HepG2 (cell line): ENCODE results near the gene ISCA2. TPM values are rescaled to one million over a fixed set of nuclear protein-coding genes. Genes with fewer than 3 reads are reported as not detected.

Experiments
- ZBTB39 ChIP-seq: sonication (generic); formaldehyde crosslinking; IDR thresholded peaks from 2 replicates; pipeline ENCODE4 v1.5.0; 2020; ENCODE audit warnings: missing genetic modification reagents
- ZNF615 ChIP-seq: sonication (generic); formaldehyde crosslinking; IDR thresholded peaks from 2 replicates; pipeline ENCODE4 v1.5.0; 2020; ENCODE audit warnings: mild to moderate bottlenecking, missing genetic modification reagents, borderline replicate concordance
- polyA plus RNA-seq, 8 experiments: library from polyadenylated mRNA; depleted of rRNA in 3 of 8; stranded (reverse) in 7 of 8; unstranded in 1 of 8; fragments of >200 nt; fragmentation: Illumina TruSeq in 4 of 8; extraction: Trizol in 4 of 8; gene quantifications; 2 replicates each; pipeline versions ENCODE4 v1.2.1 to v1.2.3, GENCODE V29; 2011 to 2016; ENCODE audit warnings: low read depth in 4 of 8, missing spikeins in 1 of 8, mixed read lengths in 1 of 8; ENCODE audit not compliant: insufficient read depth in 1 of 8
- total RNA-seq, 5 experiments: library from RNA; depleted of rRNA; stranded (reverse); fragments of >200 nt; fragmentation: Illumina TruSeq; extraction: Trizol; gene quantifications; 2 replicates each; pipeline ENCODE4 v1.2.3, GENCODE V29; 2016; ENCODE audit warnings: low read depth in 1 of 5
- TF ChIP-seq, protein P1 (sequence below): sonication (generic); formaldehyde crosslinking; conservative IDR thresholded peaks from 2 replicates; pipeline ENCODE4 v1.8.0; 2022; ENCODE audit warnings: missing genetic modification reagents
- TF ChIP-seq, protein P2 (sequence below): sonication (generic); formaldehyde crosslinking; IDR thresholded peaks from 2 replicates; pipeline ENCODE4 v1.4.0; 2020; ENCODE audit warnings: missing genetic modification reagents

Gene ISCA2
- total and polyA plus RNA-seq, 2 of the 13 experiments (the other 11 are each of a cell fraction or from before 2014, with no cell fraction given) = 32.1 to 43.4 TPM

DNA sequence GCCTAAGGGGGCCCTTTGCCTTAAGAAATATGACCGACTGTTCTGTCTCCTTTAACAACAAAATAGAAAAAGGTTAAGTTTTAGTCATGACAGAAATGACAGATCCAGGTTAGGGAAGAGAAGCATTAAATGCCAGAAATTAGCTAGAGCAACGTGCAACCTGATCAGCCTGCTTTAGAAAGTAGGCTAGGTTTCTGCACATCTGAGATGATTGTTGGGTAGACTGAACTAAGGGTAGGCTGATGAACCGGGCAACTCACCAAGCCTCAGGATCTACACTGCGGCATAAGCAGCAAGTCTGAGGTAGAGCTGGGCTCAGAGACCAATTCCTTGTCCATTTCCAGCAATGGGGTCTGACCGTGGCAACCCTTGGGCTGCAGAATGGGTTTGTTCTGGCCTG, 29.9 kb upstream of the ISCA2 start (continued):
- TF ChIP-seq, protein P1, sequence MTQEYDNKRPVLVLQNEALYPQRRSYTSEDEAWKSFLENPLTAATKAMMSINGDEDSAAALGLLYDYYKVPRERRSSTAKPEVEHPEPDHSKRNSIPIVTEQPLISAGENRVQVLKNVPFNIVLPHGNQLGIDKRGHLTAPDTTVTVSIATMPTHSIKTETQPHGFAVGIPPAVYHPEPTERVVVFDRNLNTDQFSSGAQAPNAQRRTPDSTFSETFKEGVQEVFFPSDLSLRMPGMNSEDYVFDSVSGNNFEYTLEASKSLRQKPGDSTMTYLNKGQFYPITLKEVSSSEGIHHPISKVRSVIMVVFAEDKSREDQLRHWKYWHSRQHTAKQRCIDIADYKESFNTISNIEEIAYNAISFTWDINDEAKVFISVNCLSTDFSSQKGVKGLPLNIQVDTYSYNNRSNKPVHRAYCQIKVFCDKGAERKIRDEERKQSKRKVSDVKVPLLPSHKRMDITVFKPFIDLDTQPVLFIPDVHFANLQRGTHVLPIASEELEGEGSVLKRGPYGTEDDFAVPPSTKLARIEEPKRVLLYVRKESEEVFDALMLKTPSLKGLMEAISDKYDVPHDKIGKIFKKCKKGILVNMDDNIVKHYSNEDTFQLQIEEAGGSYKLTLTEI (CRISPR knock-in tag) = no peak
- TF ChIP-seq ZBTB39 (CRISPR knock-in tag) (no peak), ZNF615 (CRISPR knock-in tag) (no peak)
- TF ChIP-seq, protein P2, sequence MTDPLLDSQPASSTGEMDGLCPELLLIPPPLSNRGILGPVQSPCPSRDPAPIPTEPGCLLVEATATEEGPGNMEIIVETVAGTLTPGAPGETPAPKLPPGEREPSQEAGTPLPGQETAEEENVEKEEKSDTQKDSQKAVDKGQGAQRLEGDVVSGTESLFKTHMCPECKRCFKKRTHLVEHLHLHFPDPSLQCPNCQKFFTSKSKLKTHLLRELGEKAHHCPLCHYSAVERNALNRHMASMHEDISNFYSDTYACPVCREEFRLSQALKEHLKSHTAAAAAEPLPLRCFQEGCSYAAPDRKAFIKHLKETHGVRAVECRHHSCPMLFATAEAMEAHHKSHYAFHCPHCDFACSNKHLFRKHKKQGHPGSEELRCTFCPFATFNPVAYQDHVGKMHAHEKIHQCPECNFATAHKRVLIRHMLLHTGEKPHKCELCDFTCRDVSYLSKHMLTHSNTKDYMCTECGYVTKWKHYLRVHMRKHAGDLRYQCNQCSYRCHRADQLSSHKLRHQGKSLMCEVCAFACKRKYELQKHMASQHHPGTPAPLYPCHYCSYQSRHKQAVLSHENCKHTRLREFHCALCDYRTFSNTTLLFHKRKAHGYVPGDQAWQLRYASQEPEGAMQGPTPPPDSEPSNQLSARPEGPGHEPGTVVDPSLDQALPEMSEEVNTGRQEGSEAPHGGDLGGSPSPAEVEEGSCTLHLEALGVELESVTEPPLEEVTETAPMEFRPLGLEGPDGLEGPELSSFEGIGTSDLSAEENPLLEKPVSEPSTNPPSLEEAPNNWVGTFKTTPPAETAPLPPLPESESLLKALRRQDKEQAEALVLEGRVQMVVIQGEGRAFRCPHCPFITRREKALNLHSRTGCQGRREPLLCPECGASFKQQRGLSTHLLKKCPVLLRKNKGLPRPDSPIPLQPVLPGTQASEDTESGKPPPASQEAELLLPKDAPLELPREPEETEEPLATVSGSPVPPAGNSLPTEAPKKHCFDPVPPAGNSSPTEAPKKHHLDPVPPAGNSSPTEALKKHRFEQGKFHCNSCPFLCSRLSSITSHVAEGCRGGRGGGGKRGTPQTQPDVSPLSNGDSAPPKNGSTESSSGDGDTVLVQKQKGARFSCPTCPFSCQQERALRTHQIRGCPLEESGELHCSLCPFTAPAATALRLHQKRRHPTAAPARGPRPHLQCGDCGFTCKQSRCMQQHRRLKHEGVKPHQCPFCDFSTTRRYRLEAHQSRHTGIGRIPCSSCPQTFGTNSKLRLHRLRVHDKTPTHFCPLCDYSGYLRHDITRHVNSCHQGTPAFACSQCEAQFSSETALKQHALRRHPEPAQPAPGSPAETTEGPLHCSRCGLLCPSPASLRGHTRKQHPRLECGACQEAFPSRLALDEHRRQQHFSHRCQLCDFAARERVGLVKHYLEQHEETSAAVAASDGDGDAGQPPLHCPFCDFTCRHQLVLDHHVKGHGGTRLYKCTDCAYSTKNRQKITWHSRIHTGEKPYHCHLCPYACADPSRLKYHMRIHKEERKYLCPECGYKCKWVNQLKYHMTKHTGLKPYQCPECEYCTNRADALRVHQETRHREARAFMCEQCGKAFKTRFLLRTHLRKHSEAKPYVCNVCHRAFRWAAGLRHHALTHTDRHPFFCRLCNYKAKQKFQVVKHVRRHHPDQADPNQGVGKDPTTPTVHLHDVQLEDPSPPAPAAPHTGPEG (CRISPR knock-in tag) = no peak
